Loucy (cell line): ENCODE measurements around the gene DTNA.

Experiments used
- H2AFZ ChIP-seq: fragments of 200-600 bp; sonication (generic); 2 replicates; pipeline ENCODE4 v1.6.0; 2016; ENCODE audit warnings: antibody characterized with exemption, mild to moderate bottlenecking, low read length, moderate library complexity
- H3F3A ChIP-seq: fragments of 200-600 bp; 2 replicates; pipeline ENCODE4 v1.6.0; 2016; ENCODE audit warnings: antibody characterized with exemption, low read depth, mild to moderate bottlenecking
- H3K27me3 ChIP-seq: fragments of 200-600 bp; sonication (generic); 2 replicates; pipeline ENCODE4 v1.6.1; 2014; ENCODE audit warnings: low read length, mild to moderate bottlenecking; ENCODE audit not compliant: insufficient read depth, poor library complexity, severe bottlenecking
- H3K36me3 ChIP-seq: fragments of 200-600 bp; sonication (generic); 2 replicates; pipeline ENCODE4 v1.6.1; 2016; ENCODE audit warnings: low read length; ENCODE audit not compliant: insufficient read depth
- H3K4me1 ChIP-seq: fragments of 200-600 bp; sonication (generic); 2 replicates; pipeline ENCODE4 v1.5.1; 2014; ENCODE audit warnings: low read length, mild to moderate bottlenecking; ENCODE audit not compliant: insufficient read depth, poor library complexity, severe bottlenecking
- H3K4me2 ChIP-seq: fragments of 200-600 bp; sonication (generic); 2 replicates; pipeline ENCODE4 v1.6.0; 2014; ENCODE audit warnings: antibody characterized with exemption, low read length, low read depth, mild to moderate bottlenecking; ENCODE audit not compliant: poor library complexity, severe bottlenecking
- H3K4me3 ChIP-seq: fragments of 200-600 bp; sonication (generic); 2 replicates; pipeline ENCODE4 v1.5.1; 2014; ENCODE audit warnings: low read length, mild to moderate bottlenecking, mixed read lengths; ENCODE audit not compliant: poor library complexity, severe bottlenecking
- H3K79me2 ChIP-seq: fragments of 200-600 bp; sonication (generic); 2 replicates; pipeline ENCODE4 v1.6.1; 2014; ENCODE audit warnings: low read length; ENCODE audit not compliant: insufficient read depth
- H3K9ac ChIP-seq: fragments of 200-600 bp; sonication (generic); 2 replicates; pipeline ENCODE4 v1.6.0; 2014; ENCODE audit warnings: mild to moderate bottlenecking, low read depth, low read length, moderate library complexity; ENCODE audit not compliant: poor library complexity, severe bottlenecking
- H3K9me2 ChIP-seq: fragments of 200-600 bp; sonication (generic); replicated peaks from 2 replicates; pipeline ENCODE4 v1.6.1; 2016; ENCODE audit warnings: low read depth, low read length, mixed read lengths
- H3K9me3 ChIP-seq: fragments of 200-600 bp; sonication (generic); 2 replicates; pipeline ENCODE4 v1.6.1; 2014; ENCODE audit warnings: mild to moderate bottlenecking, antibody characterized with exemption, low read length, low read depth; ENCODE audit not compliant: insufficient read depth
- H4K20me1 ChIP-seq: fragments of 200-600 bp; sonication (generic); 2 replicates; pipeline ENCODE4 v1.6.0; 2014; ENCODE audit warnings: antibody characterized with exemption, low read length, mild to moderate bottlenecking; ENCODE audit not compliant: insufficient read depth, poor library complexity, severe bottlenecking
- CTCF ChIP-seq: fragments of 200-600 bp; sonication (generic); conservative IDR thresholded peaks from 2 replicates; pipeline ENCODE4 v1.5.1; 2014; ENCODE audit warnings: mild to moderate bottlenecking, antibody characterized with exemption, low read length
- EZH2phosphoT487 ChIP-seq: fragments of 200-600 bp; IDR thresholded peaks from 2 replicates; pipeline ENCODE4 v1.6.1; 2018; ENCODE audit warnings: antibody characterized with exemption, mild to moderate bottlenecking, moderate library complexity, borderline replicate concordance

DTNA gene

GRCh38 chr18:34929336-34929780 lies 219.3 kb downstream of the DTNA start:
- no peak overlapping the region for H3K4me2 ChIP-seq
- TF ChIP-seq EZH2phosphoT487 (no peak), CTCF (no peak)
- H3K9ac ChIP-seq, result no peak overlapping the region
- H3K9me2 ChIP-seq, result no peaks in the 10 kb centered on the region
- no peaks in the 10 kb centered on the region for H4K20me1 ChIP-seq
- no peaks in the 10 kb centered on the region for H3K27me3 ChIP-seq
- H3K4me3 ChIP-seq, result no peak overlapping the region
- no peaks in the 10 kb centered on the region for H3K9me3 ChIP-seq
- no peaks in the 10 kb centered on the region for H3F3A ChIP-seq
- no peak overlapping the region for H2AFZ ChIP-seq
- H3K36me3 ChIP-seq, result no peaks in the 10 kb centered on the region
- H3K79me2 ChIP-seq, result no peaks in the 10 kb centered on the region
- H3K4me1 ChIP-seq, result no peaks in the 10 kb centered on the region

- Histone ChIP-seq H3K9ac (no peak overlapping the region), H2AFZ (no peak overlapping the region)
Observed at GRCh38 chr18:34932363-34932762, 222.3 kb downstream of the DTNA start.

GRCh38 chr18:34932792-34933466 lies 222.8 kb downstream of the DTNA start:
- H3K4me1 ChIP-seq, result no peaks in the 10 kb centered on the region

More at GRCh38 chr18:34932363-34932762, 222.3 kb downstream of the DTNA start:
- Histone ChIP-seq H4K20me1 (no peaks in the 10 kb centered on the region), H3K27me3 (no peaks in the 10 kb centered on the region), H3F3A (no peaks in the 10 kb centered on the region), H3K9me2 (no peaks in the 10 kb centered on the region), H3K79me2 (no peaks in the 10 kb centered on the region), H3K4me2 (no peak overlapping the region), H3K36me3 (no peaks in the 10 kb centered on the region), H3K4me1 (no peaks in the 10 kb centered on the region), H3K9me3 (no peaks in the 10 kb centered on the region), H3K4me3 (no peak overlapping the region)
- no peak for TF ChIP-seq EZH2phosphoT487
- no peak for TF ChIP-seq CTCF

More at GRCh38 chr18:34932792-34933466, 222.8 kb downstream of the DTNA start:
- no peaks in the 10 kb centered on the region for H3K36me3 ChIP-seq
- no peak overlapping the region for H3K4me2 ChIP-seq
- no peaks in the 10 kb centered on the region for H3K79me2 ChIP-seq
- TF ChIP-seq CTCF (no peak), EZH2phosphoT487 (no peak)
- H2AFZ ChIP-seq, result no peak overlapping the region
- H3K9me2 ChIP-seq, result no peaks in the 10 kb centered on the region
- no peaks in the 10 kb centered on the region for H4K20me1 ChIP-seq
- no peaks in the 10 kb centered on the region for H3K27me3 ChIP-seq
- no peak overlapping the region for H3K9ac ChIP-seq
- no peak overlapping the region for H3K4me3 ChIP-seq
- no peaks in the 10 kb centered on the region for H3K9me3 ChIP-seq
- H3F3A ChIP-seq, result no peaks in the 10 kb centered on the region
